GM19328 (cell line): ENCODE data around the gene C1QTNF5.

Experiments
- ATAC-seq: cut with Tn5 transposase; IDR thresholded peaks from one replicate; pipeline ENCODE4 v1.9.1; 2021; ENCODE audit warnings: mild to moderate bottlenecking, moderate library complexity; ENCODE audit not compliant: unreplicated experiment

The C1QTNF5 gene

GRCh38 chr11:119373059-119373920 lies 32.6 kb upstream of the C1QTNF5 start:
- no peak for ATAC-seq

- ATAC-seq, result no peak
Observed at GRCh38 chr11:119372260-119373058, 31.8 kb upstream of the C1QTNF5 start.

GRCh38 chr11:119371778-119372182 lies 31.1 kb upstream of the C1QTNF5 start:
- ATAC-seq, result no peak

- ATAC-seq, result no peak
Observed at GRCh38 chr11:119371067-119371601, 30.5 kb upstream of the C1QTNF5 start.

- ATAC-seq, result no peak
Observed at GRCh38 chr11:119370486-119371046, 29.9 kb upstream of the C1QTNF5 start.

- ATAC-seq, result no peak
Observed at GRCh38 chr11:119369132-119369925, 28.6 kb upstream of the C1QTNF5 start.

GRCh38 chr11:119368121-119369034 lies 27.7 kb upstream of the C1QTNF5 start:
- ATAC-seq, result no peak

GRCh38 chr11:119367661-119368120 lies 27.0 kb upstream of the C1QTNF5 start:
- no peak for ATAC-seq

- ATAC-seq, result no peak
Observed at GRCh38 chr11:119366690-119367620, 26.3 kb upstream of the C1QTNF5 start.

- ATAC-seq, result no peak
Observed at GRCh38 chr11:119365071-119365591, 24.4 kb upstream of the C1QTNF5 start.

GRCh38 chr11:119363851-119364590 lies 23.3 kb upstream of the C1QTNF5 start:
- ATAC-seq, result no peak

- no peak for ATAC-seq
Observed at GRCh38 chr11:119363081-119363850, 22.6 kb upstream of the C1QTNF5 start.

- no peak for ATAC-seq
Observed at GRCh38 chr11:119362741-119363080, 22.0 kb upstream of the C1QTNF5 start.

- no peak for ATAC-seq
Observed at GRCh38 chr11:119361941-119362725, 21.4 kb upstream of the C1QTNF5 start.

- no peak for ATAC-seq
Observed at GRCh38 chr11:119361056-119361787, 20.5 kb upstream of the C1QTNF5 start.
